ENCODE data around the gene NDUFB2. TPM values are rescaled to one million over a fixed set of nuclear protein-coding genes. Genes with fewer than 3 reads are reported as not detected.

Gene NDUFB2
- total and polyA plus RNA-seq, 2 donors (not counting 3 experiments of a cell fraction or from before 2014, with no cell fraction given): 197 to 1,075 TPM

- no peak for FAIRE-seq
These were observed 38.2 kb downstream of the NDUFB2 start for GRCh38 chr7:140734729-140735128.

More at GRCh38 chr7:140734729-140735128, 38.2 kb downstream of the NDUFB2 start:
- ChIA-PET CTCF (no interaction called here), POLR2A (no interaction called here)
- no peaks in the 10 kb centered on the region for H3K27me3 ChIP-seq (ENCODE audit: control insufficient read depth in 2 of 2, insufficient read depth in 2 of 2, low read length in 2 of 2)
- H2AFZ ChIP-seq (ENCODE audit: low read depth, low read length): no peak overlapping the region
- H3K9ac ChIP-seq (replicated peaks; ENCODE audit: extremely low read depth, insufficient read depth, low read length): no peak overlapping the region
- H3K9me3 ChIP-seq (replicated peaks; ENCODE audit: control insufficient read depth, insufficient read depth, low read length): no peaks in the 10 kb centered on the region
- TF ChIP-seq EZH2 (IDR thresholded peaks at IDR 0.05; ENCODE audit: borderline replicate concordance, low read depth, low read length, severe bottlenecking) (no peak), MYC (IDR thresholded peaks at IDR 0.05; ENCODE audit: low read depth, low read length) (no peak), CTCF (IDR thresholded peaks at IDR 0.05; ENCODE audit: extremely low read depth in 1 of 2, insufficient read depth in 1 of 2, low read depth in 1 of 2, low read length in 2 of 2) (no peak), FOS (IDR thresholded peaks at IDR 0.05; ENCODE audit: borderline replicate concordance, insufficient read depth, low read length) (no peak), POLR2AphosphoS5 (IDR thresholded peaks at IDR 0.05; ENCODE audit: insufficient read depth, low read depth, low read length) (no peak), JUN (IDR thresholded peaks at IDR 0.05; ENCODE audit: borderline replicate concordance, insufficient read depth, insufficient read length, low read depth) (no peak)
- peaks cover 0 to 2% of the 10 kb centered on the region in 2 experiments for H3K36me3 ChIP-seq (ENCODE audit: control insufficient read depth in 2 of 2, extremely low read depth in 1 of 2, insufficient read depth in 2 of 2, low read length in 2 of 2)
- DNase-seq (ENCODE audit: low read depth, low spot score): no peak
- H3K27ac ChIP-seq (ENCODE audit: insufficient read depth, low read depth, low read length): no peak overlapping the region
- dilution Hi-C loops (cut with MboI; ENCODE audit: extremely low pct_ligation_motif_present, low sequenced_read_pairs) (no loop called here), intact Hi-C loops (cut with micrococcal nuclease) (no loop called here)
- no peak overlapping the region for H3K4me2 ChIP-seq (ENCODE audit: insufficient read depth, low read length)
- H3K4me1 ChIP-seq (ENCODE audit: control insufficient read depth, extremely low read depth, insufficient read depth, low read length): no peaks in the 10 kb centered on the region
- H4K20me1 ChIP-seq (replicated peaks; ENCODE audit: control insufficient read depth, extremely low read depth, insufficient read depth, low read length): no peaks in the 10 kb centered on the region
- H3K4me3 ChIP-seq (replicated peaks in 1 of 3; ENCODE audit: insufficient read depth in 1 of 3, low read depth in 1 of 3, low read length in 3 of 3): no peak overlapping the region
- no TSS peak for BruUV-seq (replicated peaks)
- H3K9me1 ChIP-seq (replicated peaks; ENCODE audit: control insufficient read depth, extremely low read depth, insufficient read depth, low read length): no peaks in the 10 kb centered on the region
- H3K79me2 ChIP-seq (ENCODE audit: control insufficient read depth, insufficient read depth, low read length): no peaks in the 10 kb centered on the region
